Activated CD4-positive, alpha-beta T cell treated with anti-CD3 and anti-CD28 coated beads for 36 hours (primary cell): Measurements from ENCODE around the gene NETO2. TPM values are rescaled to one million over a fixed set of nuclear protein-coding genes. Genes with fewer than 3 reads are reported as not detected.

Experiments
- ATAC-seq: fragments of 200-7000 bp; cut with Tn5 transposase; one replicate; pipeline ENCODE4 v1.10.0; 2021; ENCODE audit warnings: mild to moderate bottlenecking, moderate library complexity
- CTCF ChIA-PET: fragments of 350-600 bp; sonication (Branson Sonifier 250); formaldehyde crosslinking; loops from one replicate; lab custom pipeline; 2021; ENCODE audit warnings: antibody characterized with exemption; lab: Charles Lee
- POLR2A ChIA-PET: fragments of 350-600 bp; sonication (Branson Sonifier 250); formaldehyde crosslinking; loops from one replicate; lab custom pipeline; 2021; ENCODE audit warnings: antibody characterized with exemption, inconsistent platforms; lab: Charles Lee
- DNase-seq: peaks from one replicate; pipeline ENCODE4 v3.0.0-alpha.2; 2020
- H3K27ac Mint-ChIP-seq: one replicate; pipeline ENCODE4 v1.8.0; 2021; ENCODE audit warnings: mixed read lengths
- H3K27me3 Mint-ChIP-seq: one replicate; pipeline ENCODE4 v1.8.0; 2021; ENCODE audit warnings: mixed read lengths
- H3K36me3 Mint-ChIP-seq: one replicate; pipeline ENCODE4 v1.8.0; 2021; ENCODE audit warnings: low read depth, mixed read lengths
- H3K4me1 Mint-ChIP-seq: one replicate; pipeline ENCODE4 v1.8.0; 2021; ENCODE audit warnings: mixed read lengths
- H3K4me3 Mint-ChIP-seq: one replicate; pipeline ENCODE4 v1.8.0; 2021; ENCODE audit warnings: mild to moderate bottlenecking, moderate library complexity, mixed read lengths
- H3K9me3 Mint-ChIP-seq: one replicate; pipeline ENCODE4 v1.8.0; 2021; ENCODE audit warnings: low read depth, mixed read lengths
- intact Hi-C, 2 experiments: fragments of 100-400 bp; cut with DNase I in 1 of 2; cut with micrococcal nuclease in 1 of 2; formaldehyde crosslinking; loops; one replicate each; pipeline versions ENCODE4 v1.14.2 to v1.15.1; 2022 to 2024; cut with DNase I, micrococcal nuclease
- total RNA-seq, 2 experiments: library from RNA; stranded (reverse); gene quantifications; one replicate each; pipeline ENCODE4 v1.2.3, GENCODE V29; 2021

NETO2 gene
- total RNA-seq, 2 experiments from 2014 or later = 4.4 to 5.7 TPM

DNA sequence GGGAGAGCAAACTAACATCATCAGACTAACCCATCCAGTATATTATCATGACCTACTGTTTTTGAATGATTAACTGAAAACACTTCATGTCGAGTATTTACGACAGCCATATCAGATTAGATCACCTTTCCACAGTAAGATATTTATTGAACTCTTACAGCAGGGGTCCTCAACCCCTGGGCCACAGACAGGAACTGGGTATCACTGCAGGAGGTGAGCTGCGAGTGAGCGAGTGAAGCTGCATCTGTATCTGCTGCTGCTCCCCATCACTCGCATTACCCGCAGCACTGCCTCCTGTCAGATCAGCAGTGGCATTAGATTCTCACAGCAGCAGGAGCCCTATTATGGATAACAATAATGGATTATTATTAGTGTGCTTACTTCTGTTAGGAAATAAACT is 59.5 kb downstream of the NETO2 start:
- no peak for ATAC-seq
- intact Hi-C loops = no loop called here
- no peak for DNase-seq
- ChIA-PET POLR2A (no interaction called here), CTCF (no interaction called here)
- Mint-ChIP-seq H3K4me1 (no peaks in the 10 kb centered on the region), H3K27ac (no peak overlapping the region), H3K9me3 (no peaks in the 10 kb centered on the region), H3K36me3 (peaks cover 4% of the 10 kb centered on the region), H3K4me3 (no peak overlapping the region), H3K27me3 (no peaks in the 10 kb centered on the region)

DNA sequence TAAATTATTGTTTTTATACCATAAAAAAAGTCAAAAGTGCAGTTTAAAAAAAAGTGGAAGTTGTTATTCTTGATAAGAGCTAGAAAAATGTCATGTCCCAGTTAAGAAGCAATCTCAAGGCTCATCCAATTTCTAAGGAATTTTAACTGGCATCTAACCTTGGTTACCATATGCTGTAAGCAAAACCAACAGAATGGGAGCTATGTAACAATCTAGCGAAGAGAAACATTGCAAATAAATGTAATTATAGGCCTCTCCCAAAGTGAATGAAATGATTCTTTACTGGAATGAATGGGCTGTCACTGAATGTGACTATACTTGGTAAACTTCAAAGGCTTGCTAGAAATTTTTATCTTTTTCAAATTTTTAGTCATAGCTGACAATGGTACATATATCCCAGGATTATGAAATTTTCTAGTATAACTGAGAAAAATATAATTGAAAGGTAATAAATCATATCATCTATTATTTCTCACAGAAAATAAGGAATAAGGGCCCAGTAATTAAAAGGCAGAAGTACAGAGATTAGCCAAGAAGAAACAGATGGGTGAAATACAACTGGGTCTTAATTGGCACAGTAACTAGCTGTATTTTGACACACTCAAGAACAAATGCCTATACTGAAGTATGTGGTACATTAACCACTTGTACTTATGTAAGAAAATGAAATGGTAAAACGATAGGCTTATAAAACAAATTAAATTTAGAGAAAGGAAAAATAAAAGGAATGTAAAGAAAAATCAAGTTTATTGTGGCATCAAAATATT is 61.5 kb downstream of the NETO2 start:
- Mint-ChIP-seq H3K4me3 (no peak overlapping the region), H3K27me3 (no peaks in the 10 kb centered on the region), H3K36me3 (peaks cover 4% of the 10 kb centered on the region), H3K9me3 (no peaks in the 10 kb centered on the region), H3K27ac (no peak overlapping the region), H3K4me1 (no peaks in the 10 kb centered on the region)
- POLR2A ChIA-PET = no interaction called here
- ATAC-seq = no peak
- CTCF ChIA-PET = interaction anchor here (0.6 to 0.9 kb wide), 2 partner anchors 24 to 1083 kb away, joined by 3 read pairs; no protein-coding TSS in a partner anchor
- intact Hi-C loops = no loop called here
- no peak for DNase-seq

- Mint-ChIP-seq H3K36me3 (peaks cover 4% of the 10 kb centered on the region), H3K4me1 (no peaks in the 10 kb centered on the region), H3K4me3 (no peak overlapping the region), H3K9me3 (no peaks in the 10 kb centered on the region), H3K27ac (no peak overlapping the region), H3K27me3 (no peaks in the 10 kb centered on the region)
- intact Hi-C loops = no loop called here
- DNase-seq (no peak), ATAC-seq (no peak)
- CTCF ChIA-PET = interaction anchor here (1.5 kb wide), 1 partner anchor 14 kb away, joined by 3 read pairs; no protein-coding TSS in a partner anchor
- POLR2A ChIA-PET = no interaction called here
These were observed 62.6 kb downstream of the NETO2 start for GRCh38 chr16:47081115-47081514.

DNA sequence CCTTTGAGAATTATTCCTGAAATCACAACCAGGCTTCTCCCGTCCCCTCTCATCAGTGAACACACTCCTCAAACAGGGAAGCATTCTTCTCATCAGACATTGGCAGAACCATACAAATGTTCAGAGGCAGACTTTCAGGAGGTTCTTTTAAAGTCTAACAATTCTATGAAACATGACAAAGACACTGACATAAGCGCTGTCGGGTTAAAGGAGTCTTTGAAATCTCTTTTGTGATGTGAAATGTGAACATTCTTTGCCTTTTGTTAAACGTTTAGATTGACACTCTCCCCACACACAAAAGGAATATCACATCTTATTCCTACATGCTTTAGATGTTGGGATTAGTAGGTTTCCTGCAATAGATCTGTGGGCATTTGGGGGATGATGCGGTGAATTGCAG is 63.9 kb downstream of the NETO2 start:
- Mint-ChIP-seq H3K4me1 (no peaks in the 10 kb centered on the region), H3K4me3 (no peak overlapping the region), H3K36me3 (peaks cover 4% of the 10 kb centered on the region), H3K9me3 (no peaks in the 10 kb centered on the region), H3K27ac (no peak overlapping the region), H3K27me3 (no peaks in the 10 kb centered on the region)
- DNase-seq (no peak), ATAC-seq (no peak)
- CTCF ChIA-PET = interaction anchor here (1.5 kb wide), 1 partner anchor 15 kb away, joined by 3 read pairs; no protein-coding TSS in a partner anchor
- intact Hi-C loops = no loop called here
- POLR2A ChIA-PET = no interaction called here

DNA sequence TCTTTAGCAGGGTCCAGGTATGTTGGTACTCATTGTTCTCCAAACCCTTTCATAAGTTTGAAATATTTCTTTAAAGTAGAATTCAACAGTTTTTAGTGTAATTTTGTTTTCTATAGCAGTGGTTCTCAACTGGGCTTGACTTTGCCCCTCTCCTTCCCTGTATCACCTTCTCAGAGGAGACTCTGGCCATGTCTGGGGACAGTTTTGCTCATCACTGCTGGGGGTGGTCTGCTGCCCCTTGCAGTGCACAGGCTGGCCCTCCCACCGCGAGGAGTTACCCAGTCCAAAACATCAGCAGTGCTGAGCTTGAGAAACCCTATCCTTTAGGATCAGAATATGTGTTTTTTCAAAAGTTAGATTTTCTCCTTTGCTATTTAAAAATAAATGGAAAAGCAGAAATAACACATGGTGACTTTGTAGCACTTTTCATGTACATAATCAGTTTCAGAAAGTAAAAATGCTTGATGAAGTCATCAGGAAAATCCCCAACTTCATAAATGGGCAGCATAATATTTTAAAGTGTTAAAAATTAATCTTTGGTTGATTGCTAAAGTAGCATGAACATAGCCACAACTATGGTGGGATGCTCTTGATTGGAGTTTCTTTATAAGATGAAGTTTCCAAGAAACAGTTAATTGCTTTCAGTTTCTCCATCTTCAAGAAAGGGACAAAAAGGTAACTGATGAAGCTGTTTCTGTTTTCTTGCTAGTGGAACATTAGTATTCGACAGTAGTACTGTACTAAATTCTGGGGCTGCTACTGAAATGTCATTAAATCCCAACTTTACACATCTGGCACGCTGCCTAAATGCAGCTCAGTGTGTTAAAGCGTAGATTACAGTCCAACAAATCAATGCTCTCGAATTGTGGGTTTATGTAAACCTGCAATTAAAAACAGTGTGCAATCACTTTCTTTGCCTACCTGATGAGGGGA is 70.3 kb downstream of the NETO2 start:
- ChIA-PET CTCF (no interaction called here), POLR2A (no interaction called here)
- DNase-seq = no peak
- H3K9me3 Mint-ChIP-seq = peaks cover 2% of the 10 kb centered on the region
- H3K27ac Mint-ChIP-seq = no peak overlapping the region
- intact Hi-C loops = no loop called here
- no peaks in the 10 kb centered on the region for H3K36me3 Mint-ChIP-seq
- peaks cover 2% of the 10 kb centered on the region for H3K27me3 Mint-ChIP-seq
- ATAC-seq = no peak
- peaks cover 17% of the 10 kb centered on the region for H3K4me1 Mint-ChIP-seq
- H3K4me3 Mint-ChIP-seq = no peak overlapping the region

DNA sequence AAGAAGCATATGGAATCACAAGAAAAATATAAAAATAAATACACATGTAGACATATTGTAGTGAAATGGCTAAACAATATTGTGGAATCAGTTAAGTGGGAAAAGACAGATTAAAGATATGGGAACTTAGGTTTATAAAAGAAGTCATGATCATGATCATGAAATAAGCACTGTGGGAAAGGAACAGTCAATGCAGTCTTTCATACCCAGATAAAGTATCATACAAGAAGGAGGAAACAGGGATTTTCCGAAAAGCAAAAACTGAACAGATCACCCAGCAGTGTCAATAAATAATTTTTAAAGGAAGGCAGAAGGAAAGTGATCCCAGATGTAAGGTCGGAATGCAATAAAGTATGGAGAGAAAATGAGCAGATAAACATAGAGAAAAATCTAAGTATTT is 71.6 kb downstream of the NETO2 start:
- ChIA-PET POLR2A (no interaction called here), CTCF (no interaction called here)
- peaks cover 2% of the 10 kb centered on the region for H3K9me3 Mint-ChIP-seq

GRCh38 chr16:47069841-47070584 is 73.7 kb downstream of the NETO2 start:
- no peak overlapping the region for H3K4me3 Mint-ChIP-seq
- intact Hi-C loops = no loop called here

More for the DNA sequence above, 71.6 kb downstream of the NETO2 start:
- Mint-ChIP-seq H3K27ac (no peak overlapping the region), H3K4me3 (no peak overlapping the region), H3K4me1 (peaks cover 17% of the 10 kb centered on the region), H3K36me3 (no peaks in the 10 kb centered on the region), H3K27me3 (peaks cover 2% of the 10 kb centered on the region)
- DNase-seq (no peak), ATAC-seq (no peak)
- intact Hi-C loops = no loop called here

GRCh38 chr16:47069313-47069712 is 74.4 kb downstream of the NETO2 start:
- ChIA-PET CTCF (interaction anchor here (1.1 kb wide), 1 partner anchor 20 kb away, joined by 3 read pairs; no protein-coding TSS in a partner anchor), POLR2A (no interaction called here)
- ATAC-seq (no peak), DNase-seq (no peak)
- intact Hi-C loops = no loop called here
- Mint-ChIP-seq H3K4me1 (peaks cover 17% of the 10 kb centered on the region), H3K36me3 (no peaks in the 10 kb centered on the region), H3K4me3 (no peak overlapping the region), H3K9me3 (peaks cover 2% of the 10 kb centered on the region), H3K27me3 (peaks cover 2% of the 10 kb centered on the region), H3K27ac (no peak overlapping the region)

More at GRCh38 chr16:47069841-47070584, 73.7 kb downstream of the NETO2 start:
- Mint-ChIP-seq H3K27me3 (peaks cover 2% of the 10 kb centered on the region), H3K27ac (no peak overlapping the region), H3K36me3 (no peaks in the 10 kb centered on the region), H3K4me1 (peaks cover 17% of the 10 kb centered on the region), H3K9me3 (peaks cover 2% of the 10 kb centered on the region)
- no peak for ATAC-seq
- POLR2A ChIA-PET = no interaction called here
- no peak for DNase-seq
- CTCF ChIA-PET = no interaction called here

DNA sequence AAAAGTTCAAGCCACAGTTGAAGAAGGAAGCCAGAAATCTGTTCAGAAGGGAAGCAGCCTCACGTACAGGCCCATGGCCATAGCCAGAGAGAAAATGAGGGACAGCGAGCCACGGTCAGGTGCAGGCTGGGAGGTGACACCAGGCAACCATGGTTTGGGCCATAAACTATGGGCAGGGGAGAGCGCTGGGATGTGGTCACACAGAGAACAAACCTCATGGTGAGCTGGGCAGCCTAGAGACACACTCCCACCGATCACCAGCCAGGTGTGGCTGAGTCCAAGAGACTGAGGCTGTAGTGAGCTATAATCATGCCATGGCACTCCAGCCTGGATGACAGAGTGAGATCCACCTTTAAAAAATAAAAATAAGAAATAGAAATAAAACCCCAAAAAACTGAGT is 76.5 kb downstream of the NETO2 start:
- intact Hi-C loops = no loop called here
- Mint-ChIP-seq H3K4me1 (peaks cover 6% of the 10 kb centered on the region), H3K27me3 (peaks cover 2% of the 10 kb centered on the region), H3K36me3 (peaks cover under 1% of the 10 kb centered on the region), H3K4me3 (no peak overlapping the region), H3K9me3 (peaks cover 3% of the 10 kb centered on the region), H3K27ac (no peak overlapping the region)
- ChIA-PET CTCF (no interaction called here), POLR2A (no interaction called here)
- DNase-seq (no peak), ATAC-seq (no peak)

DNA sequence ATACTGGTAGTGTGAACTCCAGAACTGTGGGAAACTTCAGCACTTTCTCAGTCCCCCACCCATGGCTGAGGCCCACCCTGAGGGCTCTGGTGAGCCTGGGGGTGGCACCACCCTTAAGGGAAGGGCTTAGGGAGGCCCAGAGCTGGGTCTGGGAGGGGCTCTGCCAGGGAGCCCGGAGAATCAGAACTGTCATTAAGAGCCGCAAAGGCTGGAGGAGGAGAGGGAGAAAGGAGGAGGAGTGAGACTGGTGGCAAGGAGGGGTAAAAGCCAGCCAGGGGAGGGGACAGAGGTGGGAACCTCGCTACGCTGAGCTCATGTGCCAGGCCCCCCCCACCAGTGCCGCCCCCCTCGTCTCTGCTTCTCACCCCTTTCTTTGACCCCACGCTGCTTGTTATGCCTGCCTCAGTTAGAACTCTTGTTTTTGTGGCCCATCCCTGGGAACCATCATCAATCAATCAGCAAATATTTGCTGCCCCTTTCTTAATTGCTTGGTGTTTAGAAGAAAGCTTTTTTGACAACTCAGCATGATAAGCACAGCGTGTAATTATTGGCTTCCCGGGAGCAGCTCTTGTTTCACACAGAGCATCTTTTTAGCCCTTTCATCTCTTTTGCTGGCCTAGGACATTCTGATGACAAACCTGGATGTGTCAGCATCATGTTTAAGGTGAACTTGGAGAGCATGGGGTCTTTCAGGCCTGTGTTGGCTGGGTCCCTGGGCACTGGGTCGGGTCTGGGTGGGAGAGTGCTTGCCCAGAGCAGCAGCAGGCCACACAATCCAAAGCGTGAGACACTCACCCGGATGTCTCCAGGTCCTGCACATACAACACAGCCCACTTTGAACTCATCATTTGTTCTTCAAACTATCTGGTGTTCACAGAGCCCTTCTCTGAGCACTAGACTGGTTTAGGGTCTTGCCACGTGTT is 77.7 kb downstream of the NETO2 start:
- H3K4me1 Mint-ChIP-seq = peaks cover 6% of the 10 kb centered on the region
- ChIA-PET POLR2A (no interaction called here), CTCF (interaction anchor here (0.6 kb wide), 1 partner anchor 1130 kb away, joined by 3 read pairs; no protein-coding TSS in a partner anchor)
- H3K36me3 Mint-ChIP-seq = peaks cover 2% of the 10 kb centered on the region
- peaks cover 2% of the 10 kb centered on the region for H3K9me3 Mint-ChIP-seq
- H3K27me3 Mint-ChIP-seq = peaks cover 2% of the 10 kb centered on the region
- intact Hi-C loops = no loop called here
- DNase-seq (no peak), ATAC-seq (no peak)
- no peak overlapping the region for H3K27ac Mint-ChIP-seq
- H3K4me3 Mint-ChIP-seq = no peak overlapping the region
